SJCRH30 (cell line): ENCODE data around the gene DPYSL5. TPM values are rescaled to one million over a fixed set of nuclear protein-coding genes. Genes with fewer than 3 reads are reported as not detected.
"Not testable (repeated sequence)": the region's sequence is repeated elsewhere in the genome, so short reads cannot be mapped to it uniquely, and the experiment has no call there.

Experiments used
- DNase-seq, 2 experiments: peaks; one replicate each; pipeline ENCODE4 v3.0.0-alpha.2; 2015 to 2020
- H3K27ac ChIP-seq: fragments of 250-450 bp; sonication (Bioruptor Pico); 2 replicates; pipeline ENCODE4 v1.5.1; 2020; ENCODE audit warnings: mild to moderate bottlenecking, moderate library complexity
- H3K27me3 ChIP-seq: fragments of 250-450 bp; sonication (Bioruptor Pico); 2 replicates; pipeline ENCODE4 v1.5.1; 2020; ENCODE audit warnings: mild to moderate bottlenecking, moderate library complexity
- H3K36me3 ChIP-seq: fragments of 250-450 bp; sonication (Bioruptor Pico); 2 replicates; pipeline ENCODE4 v1.5.1; 2020; ENCODE audit warnings: mild to moderate bottlenecking, moderate library complexity
- H3K4me1 ChIP-seq: fragments of 250-450 bp; sonication (Bioruptor Pico); 2 replicates; pipeline ENCODE4 v1.5.1; 2020; ENCODE audit warnings: mild to moderate bottlenecking, moderate library complexity
- H3K4me3 ChIP-seq: fragments of 250-450 bp; sonication (Bioruptor Pico); 2 replicates; pipeline ENCODE4 v1.5.1; 2020; ENCODE audit warnings: mild to moderate bottlenecking, moderate library complexity
- H3K9me3 ChIP-seq: fragments of 250-450 bp; sonication (Bioruptor Pico); replicated peaks from 2 replicates; pipeline ENCODE4 v1.5.1; 2020; ENCODE audit warnings: mild to moderate bottlenecking, moderate library complexity
- total RNA-seq: library from RNA; depleted of rRNA; stranded (reverse); fragments of >200 nt; shearing (Covaris generic); gene quantifications from 2 replicates; pipeline ENCODE4 v1.2.3, GENCODE V29; 2014

DPYSL5 gene
- total RNA-seq, 1 experiment from 2014 or later, result 1.2 TPM

DNA sequence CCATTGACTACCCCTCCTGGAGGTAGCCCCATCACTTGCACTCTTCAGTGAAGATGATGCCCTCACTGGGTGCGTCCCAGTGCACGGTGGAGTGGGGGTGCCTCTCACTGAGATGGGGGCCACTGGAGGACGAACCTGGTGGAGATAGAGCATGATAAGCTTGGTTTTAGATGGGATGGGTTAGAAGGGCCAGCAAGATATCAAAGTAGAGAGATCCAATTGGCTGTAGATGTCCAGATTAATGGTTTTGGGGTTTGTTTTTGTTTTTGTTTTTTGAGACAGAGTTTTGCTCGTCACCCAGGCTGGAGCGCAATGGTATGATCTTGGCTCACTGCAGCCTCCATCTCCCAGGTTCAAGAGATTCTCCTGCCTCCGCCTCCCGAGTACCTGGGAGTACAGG lies 28.3 kb downstream of the DPYSL5 start:
- H3K9me3 ChIP-seq, result no peaks in the 10 kb centered on the region
- H3K4me3 ChIP-seq, result no peak overlapping the region
- H3K4me1 ChIP-seq, result no peaks in the 10 kb centered on the region
- H3K36me3 ChIP-seq, result no peaks in the 10 kb centered on the region
- no peak for DNase-seq
- peaks cover 6% of the 10 kb centered on the region; the same call in 1 of the 2 replicates for H3K27me3 ChIP-seq
- no peak overlapping the region for H3K27ac ChIP-seq

DNA sequence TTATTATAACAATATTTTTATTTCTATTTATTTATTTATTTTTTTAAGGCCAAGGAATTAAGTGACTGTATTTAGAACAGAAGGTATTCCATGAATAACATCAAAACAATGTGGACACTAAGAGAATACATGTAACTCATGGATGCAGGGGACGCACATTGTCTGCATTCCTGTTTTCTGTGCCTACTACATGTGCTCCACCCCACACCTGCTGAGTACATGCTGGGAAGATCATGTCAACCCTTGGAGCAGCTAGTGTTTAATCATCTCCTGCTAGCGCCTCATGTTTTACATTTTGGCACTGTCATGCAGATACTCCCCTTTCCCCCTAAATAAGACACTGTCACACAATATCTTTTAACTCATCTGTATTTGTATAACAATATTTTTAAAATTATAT lies 29.3 kb downstream of the DPYSL5 start:
- Histone ChIP-seq H3K4me3 (no peak overlapping the region), H3K36me3 (no peaks in the 10 kb centered on the region), H3K27me3 (peaks cover 8% of the 10 kb centered on the region; the same call in 1 of the 2 replicates), H3K9me3 (no peaks in the 10 kb centered on the region), H3K4me1 (no peaks in the 10 kb centered on the region), H3K27ac (no peak overlapping the region)
- DNase-seq, result no peak

DNA sequence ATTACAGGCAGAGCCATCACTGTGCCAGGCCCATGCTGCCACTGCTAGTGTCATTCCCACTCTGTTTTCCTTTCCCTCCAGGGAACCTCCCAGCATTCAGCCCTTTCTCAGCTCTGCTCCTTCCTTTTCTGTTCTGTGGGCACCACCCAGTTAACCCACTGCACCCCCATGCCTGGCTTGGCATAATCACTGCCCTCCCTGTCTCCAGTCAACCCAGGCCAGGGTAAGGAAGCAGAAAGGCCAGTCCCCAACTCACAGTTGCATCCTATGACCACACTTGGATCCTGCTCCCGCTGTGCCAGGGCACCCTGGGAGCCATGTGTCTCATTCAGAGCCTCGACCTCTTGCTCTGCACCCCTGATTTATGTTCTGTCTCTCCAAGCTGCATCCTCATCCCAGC lies 32.2 kb downstream of the DPYSL5 start:
- H3K4me3 ChIP-seq, result no peak overlapping the region
- H3K27me3 ChIP-seq, result peaks cover 12% of the 10 kb centered on the region
- H3K27ac ChIP-seq, result no peak overlapping the region
- H3K4me1 ChIP-seq, result peaks cover 5% of the 10 kb centered on the region
- DNase-seq, result no peak
- no peaks in the 10 kb centered on the region for H3K9me3 ChIP-seq
- H3K36me3 ChIP-seq, result no peaks in the 10 kb centered on the region

DNA sequence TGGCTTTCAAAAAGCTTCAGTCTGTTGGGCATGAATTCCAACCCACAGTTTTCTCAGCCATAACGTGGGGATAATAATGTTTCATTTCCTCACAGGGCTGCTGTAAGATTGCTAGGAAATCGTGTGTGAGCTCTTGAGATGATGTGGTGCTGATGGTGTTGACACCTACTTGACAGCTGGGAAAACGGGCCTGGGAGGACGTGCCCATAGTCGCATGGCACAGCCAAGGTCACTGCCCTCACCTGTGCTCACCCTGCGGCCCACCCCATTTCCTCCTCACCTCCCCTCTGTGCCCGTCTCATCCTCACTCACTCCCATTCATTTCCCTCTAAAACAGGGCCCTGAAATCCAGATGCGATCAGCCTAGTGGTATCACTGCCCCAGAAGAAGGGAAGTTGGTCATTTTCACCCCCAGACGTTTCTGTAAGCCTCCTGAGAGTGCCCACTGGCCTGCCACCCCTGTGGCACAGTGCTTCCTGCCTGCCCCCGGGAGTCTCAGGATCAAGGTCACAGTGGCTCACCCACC lies 33.0 kb downstream of the DPYSL5 start:
- H3K4me1 ChIP-seq, result peaks cover 5% of the 10 kb centered on the region
- no peak overlapping the region for H3K27ac ChIP-seq
- H3K27me3 ChIP-seq, result peaks cover 20% of the 10 kb centered on the region
- H3K4me3 ChIP-seq, result no peak overlapping the region
- H3K36me3 ChIP-seq, result no peaks in the 10 kb centered on the region
- DNase-seq, result no peak
- H3K9me3 ChIP-seq, result no peaks in the 10 kb centered on the region

DNA sequence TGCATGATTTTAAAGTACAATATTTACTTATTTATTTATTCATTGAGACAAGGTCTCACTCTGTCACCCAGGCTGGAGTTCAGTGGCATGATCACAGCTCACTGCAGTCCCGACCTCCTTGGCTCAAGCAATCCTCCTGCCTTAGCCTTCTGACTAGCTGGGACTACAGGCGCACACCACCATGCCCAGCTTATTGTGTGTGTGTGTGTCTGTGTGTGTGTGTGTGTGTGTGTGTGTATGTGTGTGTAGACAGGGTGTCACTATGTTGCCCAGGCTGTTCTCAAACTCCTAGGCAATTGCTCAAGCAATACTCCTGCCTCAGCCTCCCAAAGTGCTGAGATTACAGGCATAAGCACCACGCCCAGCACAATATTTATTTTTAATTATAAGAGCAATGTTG lies 34.3 kb downstream of the DPYSL5 start:
- not testable (repeated sequence) for H3K4me3 ChIP-seq, H3K9me3 ChIP-seq, H3K36me3 ChIP-seq, DNase-seq, H3K4me1 ChIP-seq, H3K27ac ChIP-seq
- peaks cover 22% of the 10 kb centered on the region for H3K27me3 ChIP-seq

DNA sequence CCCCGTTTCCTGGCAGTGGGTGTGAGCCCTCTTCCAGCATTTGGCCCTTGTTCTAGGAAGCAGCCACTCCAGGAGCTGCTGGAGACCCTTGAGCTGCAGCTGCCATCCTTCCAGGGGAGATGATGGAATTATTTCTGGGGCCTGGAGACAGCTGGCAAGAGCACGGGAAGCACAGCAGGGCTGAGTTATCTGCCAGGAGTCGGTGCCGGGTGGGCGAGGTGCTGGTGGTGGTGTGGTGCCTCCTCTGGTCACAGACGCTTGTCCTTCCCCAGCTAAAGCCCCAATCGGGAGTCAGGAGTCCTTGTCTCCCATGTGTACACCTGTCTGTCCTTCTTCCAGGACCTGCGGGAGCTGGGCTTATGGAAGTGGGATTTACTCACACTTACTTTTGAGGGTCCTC lies 36.0 kb downstream of the DPYSL5 start:
- Histone ChIP-seq H3K4me3 (no peak overlapping the region), H3K9me3 (no peaks in the 10 kb centered on the region), H3K36me3 (no peaks in the 10 kb centered on the region), H3K27ac (no peak overlapping the region), H3K4me1 (peaks cover 5% of the 10 kb centered on the region), H3K27me3 (peaks cover 22% of the 10 kb centered on the region)
- DNase-seq, result peak; percentile 36 to 47

DNA sequence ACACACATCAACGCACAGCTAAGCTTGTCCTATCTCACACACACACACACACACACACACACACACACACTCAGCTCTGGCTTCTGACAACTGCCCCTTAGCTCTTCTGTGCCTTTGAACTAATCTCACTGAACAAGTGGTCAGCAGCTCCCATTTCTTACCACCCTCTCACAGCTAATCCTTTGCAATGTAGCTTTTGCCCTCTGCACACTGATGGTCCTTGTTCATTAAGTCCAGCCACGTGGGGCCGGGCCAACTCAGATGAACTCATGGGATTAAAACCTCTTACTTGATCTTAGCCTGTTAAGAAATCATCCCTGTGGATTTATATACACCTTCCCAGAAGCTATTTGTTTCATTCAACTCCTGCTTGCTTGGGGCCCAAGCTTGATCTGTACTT lies 36.6 kb downstream of the DPYSL5 start:
- peak; percentile 22 to 57 for DNase-seq
- Histone ChIP-seq H3K36me3 (no peaks in the 10 kb centered on the region), H3K4me1 (peaks cover 5% of the 10 kb centered on the region), H3K4me3 (no peak overlapping the region), H3K27me3 (peaks cover 22% of the 10 kb centered on the region), H3K9me3 (no peaks in the 10 kb centered on the region), H3K27ac (no peak overlapping the region)

DNA sequence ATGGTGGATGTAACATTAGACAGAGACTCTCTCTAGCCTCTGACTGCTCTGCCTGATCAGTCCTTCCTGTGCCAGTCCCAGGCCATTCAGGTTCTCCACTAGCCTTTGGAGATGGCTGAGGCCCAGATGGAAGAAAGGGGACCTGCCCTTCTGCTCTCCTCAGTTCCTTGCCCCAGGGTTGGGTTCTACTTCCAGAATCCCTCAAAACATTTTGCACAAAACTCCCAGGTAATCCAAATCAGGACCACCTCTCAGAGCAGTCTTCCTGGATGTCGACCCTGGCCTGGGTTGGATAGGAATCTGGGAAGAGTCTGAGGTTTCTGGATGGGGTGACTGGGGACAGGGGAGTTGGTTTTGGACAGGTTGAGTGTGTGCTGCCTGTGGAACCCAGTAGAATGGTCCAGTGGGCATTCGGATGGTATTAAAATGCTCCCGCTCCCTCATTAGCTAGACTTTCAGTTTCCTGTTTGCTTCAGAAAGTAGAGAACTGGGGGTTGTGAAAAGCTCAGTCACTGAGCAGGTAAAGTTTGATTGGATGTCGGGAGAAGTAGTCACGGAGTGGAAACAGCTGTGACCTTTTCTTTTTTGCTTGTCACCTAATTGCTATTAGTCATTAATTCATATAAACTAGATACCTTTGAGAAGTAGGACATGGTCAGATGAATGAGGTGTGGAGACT lies 37.9 kb downstream of the DPYSL5 start:
- Histone ChIP-seq H3K4me3 (no peak overlapping the region), H3K27me3 (peaks cover 17% of the 10 kb centered on the region), H3K27ac (no peak overlapping the region), H3K9me3 (no peaks in the 10 kb centered on the region), H3K36me3 (no peaks in the 10 kb centered on the region), H3K4me1 (peaks cover 5% of the 10 kb centered on the region)
- DNase-seq, result no peak

DNA sequence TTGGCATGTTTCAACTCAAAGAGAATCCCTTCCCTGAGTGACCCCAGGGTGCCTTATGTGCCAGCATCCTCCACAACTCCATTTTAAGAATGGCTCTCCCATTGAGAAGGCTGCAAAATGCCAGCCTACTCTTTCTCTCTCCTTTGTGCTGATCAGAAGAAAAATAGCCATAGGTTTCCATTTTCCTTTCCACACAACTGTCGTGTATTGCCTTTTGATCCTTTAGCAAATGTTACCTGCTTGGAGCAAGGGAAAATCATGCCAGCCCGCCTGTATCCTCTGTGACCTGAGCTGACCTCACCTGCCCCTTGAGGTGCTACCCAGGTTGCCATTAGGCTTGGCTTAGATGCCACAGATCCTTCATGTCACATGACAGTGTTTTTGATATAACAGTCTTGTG lies 38.8 kb downstream of the DPYSL5 start:
- Histone ChIP-seq H3K36me3 (no peaks in the 10 kb centered on the region), H3K9me3 (no peaks in the 10 kb centered on the region), H3K27ac (no peak overlapping the region), H3K27me3 (peaks cover 14% of the 10 kb centered on the region), H3K4me3 (no peak overlapping the region), H3K4me1 (peaks cover 5% of the 10 kb centered on the region)
- DNase-seq, result no peak

DNA sequence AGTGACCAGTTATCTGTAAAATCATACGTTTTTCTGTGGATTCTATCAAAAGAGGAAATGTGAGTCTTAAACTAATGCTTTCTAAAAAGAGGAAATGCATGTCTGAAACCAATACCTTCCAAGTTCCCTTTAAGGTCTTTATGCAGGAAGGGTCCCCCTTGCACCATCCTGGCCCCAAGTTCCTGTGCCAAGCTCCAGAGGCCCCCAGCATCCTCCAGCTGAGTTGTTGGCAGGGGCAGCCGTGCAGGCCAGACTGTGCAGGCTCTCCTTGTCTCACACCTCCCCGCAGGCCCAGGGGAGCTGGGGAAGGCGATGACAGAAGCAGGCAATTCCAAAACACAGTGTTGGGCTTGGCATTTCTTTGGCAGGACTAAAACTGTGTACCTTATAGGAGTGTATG lies 39.2 kb downstream of the DPYSL5 start:
- Histone ChIP-seq H3K9me3 (no peaks in the 10 kb centered on the region), H3K4me1 (peaks cover 5% of the 10 kb centered on the region), H3K36me3 (no peaks in the 10 kb centered on the region), H3K27me3 (peaks cover 14% of the 10 kb centered on the region), H3K4me3 (no peak overlapping the region), H3K27ac (no peak overlapping the region)
- no peak for DNase-seq

DNA sequence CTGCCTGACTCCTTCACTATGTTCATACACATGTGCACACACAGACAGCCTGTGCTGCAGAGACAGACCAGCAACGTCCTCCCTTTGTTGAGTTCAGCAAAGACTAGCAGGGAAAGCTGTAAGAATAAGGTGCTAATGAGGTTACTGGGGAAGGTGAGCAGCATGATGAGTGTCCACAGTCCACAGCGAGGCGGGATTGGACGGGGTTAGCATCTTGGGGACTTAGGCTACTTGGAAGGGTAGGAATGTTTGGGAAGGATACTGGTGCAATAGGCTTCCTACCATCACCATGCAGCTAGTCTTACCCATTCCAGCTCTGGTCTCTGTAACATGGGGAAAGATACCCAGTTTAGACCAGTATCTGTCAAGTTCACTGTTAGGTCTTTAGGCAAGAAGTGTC lies 41.9 kb downstream of the DPYSL5 start:
- Histone ChIP-seq H3K36me3 (no peaks in the 10 kb centered on the region), H3K27ac (no peak overlapping the region), H3K4me3 (no peak overlapping the region), H3K4me1 (no peaks in the 10 kb centered on the region), H3K27me3 (peaks cover 14% of the 10 kb centered on the region), H3K9me3 (no peaks in the 10 kb centered on the region)
- DNase-seq, result no peak

DNA sequence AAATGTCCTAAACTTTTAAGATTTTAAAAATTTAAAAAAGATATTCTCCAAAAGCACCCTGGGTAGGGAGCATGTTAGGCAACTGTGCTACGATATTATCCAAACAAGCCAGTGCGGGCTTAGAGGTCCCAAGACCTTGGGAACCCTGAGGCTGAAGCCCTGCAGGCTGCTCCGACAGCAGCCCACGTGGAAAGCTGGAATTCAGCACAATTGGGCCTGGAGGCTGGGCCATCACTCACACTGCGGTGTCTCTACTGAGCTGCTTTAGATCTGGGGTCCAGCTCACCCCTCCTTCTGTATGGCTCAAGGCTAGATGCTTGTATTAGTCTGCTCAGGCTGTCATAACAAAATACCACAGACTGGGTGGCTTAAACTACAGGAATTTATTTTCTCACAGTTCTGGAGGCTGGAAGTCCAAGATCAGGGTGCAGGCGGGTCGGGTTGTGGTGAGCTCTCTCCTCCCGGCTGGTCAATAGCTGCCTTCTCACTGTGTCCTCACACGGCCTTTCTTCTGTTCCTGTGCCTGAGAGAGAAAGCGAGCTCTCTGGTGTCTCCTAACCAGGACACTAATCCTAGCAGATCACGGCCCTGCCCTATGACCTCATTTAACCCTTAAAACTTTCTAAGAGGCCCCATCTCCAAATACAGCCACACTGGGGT lies 42.5 kb downstream of the DPYSL5 start:
- no peak for DNase-seq
- H3K27ac ChIP-seq, result no peak overlapping the region
- H3K9me3 ChIP-seq, result no peaks in the 10 kb centered on the region
- H3K27me3 ChIP-seq, result peaks cover 8% of the 10 kb centered on the region
- H3K4me3 ChIP-seq, result no peak overlapping the region
- H3K36me3 ChIP-seq, result no peaks in the 10 kb centered on the region
- H3K4me1 ChIP-seq, result no peaks in the 10 kb centered on the region

DNA sequence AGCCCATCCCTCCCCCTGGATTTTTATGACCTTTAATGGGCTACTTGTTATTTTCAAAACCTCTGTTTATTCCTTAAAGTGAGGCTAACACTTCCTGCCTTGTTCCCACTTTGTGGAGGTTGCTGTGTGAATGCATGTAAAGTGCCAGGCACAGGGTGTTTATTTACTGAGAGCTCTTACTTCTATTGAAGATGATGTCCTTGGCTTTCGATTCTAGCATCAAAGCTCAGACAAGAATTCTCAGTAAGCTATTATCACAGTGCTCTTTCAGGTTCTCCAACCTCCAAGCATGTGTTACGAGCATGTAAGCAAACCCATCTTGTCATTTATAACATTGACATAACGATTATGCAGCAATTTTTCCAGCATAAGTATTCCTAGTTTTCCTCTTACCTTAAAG lies 44.2 kb downstream of the DPYSL5 start:
- Histone ChIP-seq H3K27me3 (no peaks in the 10 kb centered on the region; the same call in none of the 2 replicates), H3K36me3 (no peaks in the 10 kb centered on the region), H3K4me3 (no peak overlapping the region), H3K9me3 (no peaks in the 10 kb centered on the region), H3K27ac (no peak overlapping the region), H3K4me1 (no peaks in the 10 kb centered on the region)
- DNase-seq, result no peak

DNA sequence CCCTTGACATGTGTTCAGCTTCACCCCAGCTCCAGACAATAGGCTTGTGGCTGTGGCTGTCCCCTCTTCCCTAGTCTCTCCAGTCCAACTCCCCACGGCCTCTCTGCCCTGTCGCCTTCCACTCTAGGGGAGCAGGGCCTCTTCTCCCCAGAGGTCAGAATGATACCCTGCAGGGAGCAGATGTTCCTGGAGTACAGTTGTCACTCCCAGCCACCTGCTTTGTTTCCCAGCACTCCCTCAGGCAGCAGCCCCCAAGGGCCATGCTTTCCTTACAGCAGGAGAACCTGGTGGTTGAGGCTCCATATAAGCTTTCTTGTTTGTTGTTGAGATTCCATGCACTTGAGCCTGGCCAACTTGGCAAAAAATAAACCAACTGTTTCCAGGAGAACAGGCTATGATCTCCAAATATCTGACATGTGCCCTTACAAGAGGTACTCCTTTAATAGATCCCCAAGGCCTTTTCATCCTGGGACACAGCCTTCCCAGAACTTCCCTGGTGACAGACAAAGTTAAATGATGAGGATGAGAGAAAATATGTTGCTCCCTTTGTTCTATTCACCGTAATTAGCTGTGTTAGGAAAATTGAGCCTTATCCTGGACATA lies 45.1 kb downstream of the DPYSL5 start:
- H3K27ac ChIP-seq, result no peak overlapping the region
- DNase-seq, result peak; percentile 23 to 47

DNA sequence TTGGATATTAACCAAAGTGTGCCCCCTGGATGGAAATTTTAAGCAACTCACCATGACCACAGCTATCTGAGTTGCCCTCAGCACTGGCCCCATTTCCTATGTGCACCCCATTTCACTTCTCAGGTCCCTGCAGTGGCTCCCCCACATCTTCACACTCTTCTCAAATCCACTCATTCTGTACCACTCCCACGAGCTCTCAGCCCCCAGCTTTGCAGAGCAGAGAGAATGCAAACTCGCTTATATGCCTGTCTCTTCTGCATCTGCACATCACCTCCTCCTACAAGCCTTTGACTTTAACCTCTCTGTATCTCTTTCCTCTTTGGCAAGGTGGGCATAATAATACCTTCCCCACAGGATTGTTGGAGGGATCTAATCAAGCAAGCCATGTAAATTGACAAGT lies 46.2 kb downstream of the DPYSL5 start:
- no peaks in the 10 kb centered on the region; the same call in 1 of the 2 replicates for H3K27me3 ChIP-seq
- DNase-seq, result no peak
- no peak overlapping the region for H3K27ac ChIP-seq
- no peak overlapping the region for H3K4me3 ChIP-seq
- H3K4me1 ChIP-seq, result no peaks in the 10 kb centered on the region
- H3K9me3 ChIP-seq, result no peaks in the 10 kb centered on the region
- no peaks in the 10 kb centered on the region for H3K36me3 ChIP-seq

More for the DNA sequence above, 45.1 kb downstream of the DPYSL5 start:
- Histone ChIP-seq H3K4me1 (no peaks in the 10 kb centered on the region), H3K27me3 (no peaks in the 10 kb centered on the region; the same call in none of the 2 replicates), H3K9me3 (no peaks in the 10 kb centered on the region), H3K36me3 (no peaks in the 10 kb centered on the region), H3K4me3 (no peak overlapping the region)
